ENCODE results near the gene KCNJ12. TPM values are rescaled to one million over a fixed set of nuclear protein-coding genes. Genes with fewer than 3 reads are reported as not detected.
A peak's percentile ranks its signal among the peaks of the same experiment; 100 is the strongest.
"Not testable (repeated sequence)": the region's sequence is repeated elsewhere in the genome, so short reads cannot be mapped to it uniquely, and the experiment has no call there.

KCNJ12 gene
- total RNA-seq, 4 donors from 2014 or later: 0.56 to 10.5 (median 5.6) TPM

- Histone ChIP-seq H3K27ac (no peak overlapping the region), H3K27me3 (no peaks in the 10 kb centered on the region), H3K4me3 (no peak overlapping the region), H3K4me1 (peaks cover 11% of the 10 kb centered on the region), H3K9me3 (no peaks in the 10 kb centered on the region), H3K36me3 (no peaks in the 10 kb centered on the region)
- DNase-seq (ENCODE audit: low spot score in 2 of 2): no peak
- WGBS: 66% methylated on average over 9 of the region's 9 CpGs
- TF ChIP-seq EP300 (IDR thresholded peaks at IDR 0.05): no peak
Observed at GRCh38 chr17:21451975-21452374, 75.8 kb downstream of the KCNJ12 start.

GRCh38 chr17:21452377-21453143 is 76.4 kb downstream of the KCNJ12 start:
- no peaks in the 10 kb centered on the region for H3K9me3 ChIP-seq
- H3K4me1 ChIP-seq: peaks cover 16% of the 10 kb centered on the region
- TF ChIP-seq CTCF (IDR thresholded peaks at IDR 0.05) (peak; percentile 8 to 51), POLR2AphosphoS5 (IDR thresholded peaks at IDR 0.05) (no peak)
- WGBS: 11% methylated on average over 49 of the region's 49 CpGs
- H3K36me3 ChIP-seq: no peaks in the 10 kb centered on the region
- DNase-seq (ENCODE audit: low spot score in 2 of 2): no peak
- peak overlapping the region; percentile 36 for H3K4me3 ChIP-seq
- no peaks in the 10 kb centered on the region for H3K27me3 ChIP-seq
- H3K27ac ChIP-seq: peak overlapping the region; percentile 6

- Histone ChIP-seq H3K36me3 (no peaks in the 10 kb centered on the region), H3K4me3 (peak overlapping the region; percentile 36), H3K27me3 (no peaks in the 10 kb centered on the region), H3K4me1 (peaks cover 19% of the 10 kb centered on the region), H3K27ac (no peak overlapping the region), H3K9me3 (no peaks in the 10 kb centered on the region)
- TF ChIP-seq EP300 (IDR thresholded peaks at IDR 0.05) (no peak), POLR2A (IDR thresholded peaks at IDR 0.05) (no peak), POLR2AphosphoS5 (IDR thresholded peaks at IDR 0.05) (no peak), CTCF (IDR thresholded peaks at IDR 0.05) (no peak)
- peak in 1 of 2 donors; percentile 68 for DNase-seq (ENCODE audit: low spot score in 2 of 2)
- 65% methylated on average over 15 of the region's 17 CpGs for WGBS
Observed at GRCh38 chr17:21453144-21453898, 77.2 kb downstream of the KCNJ12 start.

- not testable (repeated sequence) for DNase-seq (ENCODE audit: low spot score in 2 of 2); H3K27me3 ChIP-seq; H3K27ac ChIP-seq; H3K36me3 ChIP-seq; H3K4me3 ChIP-seq; H3K9me3 ChIP-seq
- 94% methylated on average over 5 of the region's 5 CpGs for WGBS
- peaks cover 19% of the 10 kb centered on the region for H3K4me1 ChIP-seq
Observed at GRCh38 chr17:21454006-21454405, 77.8 kb downstream of the KCNJ12 start.

- Histone ChIP-seq H3K36me3 (no peaks in the 10 kb centered on the region), H3K4me3 (no peak overlapping the region), H3K27me3 (no peaks in the 10 kb centered on the region), H3K4me1 (peaks cover 19% of the 10 kb centered on the region), H3K27ac (no peak overlapping the region), H3K9me3 (no peaks in the 10 kb centered on the region)
- DNase-seq (ENCODE audit: low spot score in 2 of 2): no peak
- WGBS: 82% methylated on average over 4 of the region's 4 CpGs
- no peak for TF ChIP-seq POLR2AphosphoS5 (IDR thresholded peaks at IDR 0.05)
Observed at GRCh38 chr17:21454441-21454840, 78.3 kb downstream of the KCNJ12 start.

GRCh38 chr17:21455761-21456160 is 79.6 kb downstream of the KCNJ12 start:
- no peaks in the 10 kb centered on the region for H3K36me3 ChIP-seq
- DNase-seq (ENCODE audit: low spot score in 2 of 2): no peak
- H3K27ac ChIP-seq: no peak overlapping the region
- WGBS: 87% methylated on average over 6 of the region's 6 CpGs
- no peak overlapping the region for H3K4me3 ChIP-seq
- H3K4me1 ChIP-seq: peaks cover 19% of the 10 kb centered on the region
- no peak for TF ChIP-seq POLR2A (IDR thresholded peaks at IDR 0.05)
- no peaks in the 10 kb centered on the region for H3K9me3 ChIP-seq
- H3K27me3 ChIP-seq: no peaks in the 10 kb centered on the region

GRCh38 chr17:21456449-21456848 is 80.3 kb downstream of the KCNJ12 start:
- not testable (repeated sequence) for H3K27me3 ChIP-seq; DNase-seq (ENCODE audit: low spot score in 2 of 2); H3K27ac ChIP-seq; H3K9me3 ChIP-seq; H3K4me3 ChIP-seq; H3K36me3 ChIP-seq
- H3K4me1 ChIP-seq: peaks cover 19% of the 10 kb centered on the region
- whole genome bisulfite sequencing: 81% methylated on average over 5 of the region's 5 CpGs

Measured in suprapubic skin (tissue), 4 donors.